Common myeloid progenitor, CD34-positive (primary cell): Measurements from ENCODE around the gene SEC23B.
A peak's percentile ranks its signal among the peaks of the same experiment; 100 is the strongest.
"Not testable (repeated sequence)": the region's sequence is repeated elsewhere in the genome, so short reads cannot be mapped to it uniquely, and the experiment has no call there.

Source experiments
- CTCF ChIA-PET: fragments of 350-600 bp; sonication (Branson Sonifier 250); formaldehyde crosslinking; loops from one replicate; lab custom pipeline; 2021; ENCODE audit warnings: antibody characterized with exemption; lab: Charles Lee
- POLR2A ChIA-PET: fragments of 350-600 bp; sonication (Branson Sonifier 250); formaldehyde crosslinking; loops from one replicate; lab custom pipeline; 2021; ENCODE audit warnings: antibody characterized with exemption; lab: Charles Lee
- DNase-seq, 3 donors: peaks; one replicate each; pipeline versions ENCODE4 v3.0.0 to v3.0.0-alpha.2; 2013
- H3K27ac ChIP-seq, 2 experiments: 1 replicate in 1 of 2; 2 replicates in 1 of 2; pipeline ENCODE4 v1.7.0; 2013; ENCODE audit warnings: inconsistent platforms in 2 of 2, low read length in 2 of 2, mild to moderate bottlenecking in 2 of 2, low read depth in 1 of 2, moderate library complexity in 1 of 2; ENCODE audit not compliant: severe bottlenecking in 2 of 2, insufficient read depth in 1 of 2, poor library complexity in 1 of 2
- H3K27me3 ChIP-seq, 5 experiments: replicated peaks in 2 of 5; 1 replicate in 3 of 5; 2 replicates in 2 of 5; pipeline versions ENCODE4 v1.6.1 to v1.7.0; 2013; ENCODE audit warnings: low read length in 4 of 5, mild to moderate bottlenecking in 2 of 5, moderate library complexity in 2 of 5, inconsistent platforms in 1 of 5; ENCODE audit not compliant: insufficient read depth in 5 of 5, control insufficient read depth in 4 of 5
- H3K36me3 ChIP-seq, 4 experiments: 1 replicate in 2 of 4; 2 replicates in 2 of 4; pipeline versions ENCODE4 v1.6.1 to v1.7.0; 2013; ENCODE audit warnings: low read length in 3 of 4, control low read depth in 1 of 4, mild to moderate bottlenecking in 1 of 4; ENCODE audit not compliant: control insufficient read depth in 4 of 4, insufficient read depth in 4 of 4
- H3K4me1 ChIP-seq, 4 experiments: 1 replicate in 3 of 4; 2 replicates in 1 of 4; pipeline versions ENCODE4 v1.6.1 to v1.7.1; 2013; ENCODE audit warnings: low read length in 3 of 4, mild to moderate bottlenecking in 3 of 4, control low read depth in 1 of 4, inconsistent platforms in 1 of 4, moderate library complexity in 1 of 4; ENCODE audit not compliant: control insufficient read depth in 4 of 4, insufficient read depth in 4 of 4; ENCODE audit errors: control extremely low read depth in 1 of 4
- H3K4me3 ChIP-seq, 7 experiments: 1 replicate in 4 of 7; 2 replicates in 3 of 7; pipeline versions ENCODE4 v1.5.1 to v1.7.0; 2013; ENCODE audit warnings: mild to moderate bottlenecking in 7 of 7, low read length in 6 of 7, moderate library complexity in 6 of 7, inconsistent platforms in 2 of 7, low read depth in 2 of 7, control low read depth in 1 of 7; ENCODE audit not compliant: insufficient read depth in 4 of 7, control insufficient read depth in 1 of 7; ENCODE audit errors: extremely low read depth in 1 of 7
- H3K9me3 ChIP-seq, 5 experiments: 1 replicate in 4 of 5; 2 replicates in 1 of 5; pipeline versions ENCODE4 v1.6.1 to v1.7.1; 2013; ENCODE audit warnings: low read length in 4 of 5, mild to moderate bottlenecking in 2 of 5, inconsistent platforms in 1 of 5, low read depth in 1 of 5, moderate library complexity in 1 of 5; ENCODE audit not compliant: control insufficient read depth in 4 of 5, insufficient read depth in 2 of 5; ENCODE audit errors: control extremely low read depth in 1 of 5
- WGBS: methylation state at CpG from one replicate; pipeline ENCODE4 v1.1.5; 2013; ENCODE audit not compliant: insufficient coverage; 5-methylcytosine and 5-hydroxymethylcytosine counted together

The SEC23B gene

GRCh38 chr20:18501672-18502071 is 6.1 kb upstream of the SEC23B start:
- 100% methylated on average over 1 of the region's 1 CpG for WGBS
- H3K27me3 ChIP-seq, H3K9me3 ChIP-seq, CTCF ChIA-PET, H3K36me3 ChIP-seq, POLR2A ChIA-PET, DNase-seq, H3K27ac ChIP-seq, H3K4me3 ChIP-seq, H3K4me1 ChIP-seq: not testable (repeated sequence)

GRCh38 chr20:18504479-18505060 is 3.2 kb upstream of the SEC23B start:
- ChIA-PET CTCF (interaction anchor here (3.7 kb wide), 1 partner anchor 8 kb away, joined by 25 read pairs; the partner anchor contains the start of gene RBBP9), POLR2A (no interaction called here)
- H3K4me1 ChIP-seq = peaks cover 2 to 23% (median 14%) of the 10 kb centered on the region in 4 experiments
- no peak overlapping the region for H3K4me3 ChIP-seq
- DNase-seq = no peak
- peaks cover 0 to 6% (median 0%) of the 10 kb centered on the region in 5 experiments for H3K27me3 ChIP-seq
- no peak overlapping the region for H3K27ac ChIP-seq
- peaks cover 0 to 2% (median 0%) of the 10 kb centered on the region in 4 experiments for H3K36me3 ChIP-seq
- H3K9me3 ChIP-seq = no peaks in the 10 kb centered on the region
- 80% methylated on average over 28 of the region's 31 CpGs for WGBS

- H3K27ac ChIP-seq = peak overlapping the region; percentile 99 to 100
- no peaks in the 10 kb centered on the region for H3K9me3 ChIP-seq
- peaks cover 2 to 23% (median 14%) of the 10 kb centered on the region in 4 experiments for H3K4me1 ChIP-seq
- POLR2A ChIA-PET = interaction anchor here (0.6 to 2.1 kb wide), 4 partner anchors 9 to 1172 kb away, joined by 4 to 9 read pairs (median 5); partner anchors contain the start of genes DZANK1, POLR3F and RBBP9
- peaks cover 5 to 16% (median 6%) of the 10 kb centered on the region in 4 experiments for H3K36me3 ChIP-seq
- 71% methylated on average over 5 of the region's 8 CpGs for WGBS
- H3K27me3 ChIP-seq = peaks cover 0 to 6% (median 0%) of the 10 kb centered on the region in 5 experiments
- H3K4me3 ChIP-seq = peak overlapping the region in 6 of 7 experiments; percentile 71 to 97 (median 89)
- CTCF ChIA-PET = interaction anchor here (1.2 to 3.7 kb wide), 4 partner anchors 9 to 95 kb away, joined by 4 to 25 read pairs (median 8); partner anchors contain the start of gene RBBP9
- peak in 2 of 3 donors; percentile 37 to 49 for DNase-seq
These were observed 996 bp upstream of the SEC23B start for GRCh38 chr20:18506744-18507143.

- peaks cover 16 to 42% (median 22%) of the 10 kb centered on the region in 4 experiments for H3K36me3 ChIP-seq
- no peak overlapping the region for H3K4me3 ChIP-seq
- no peaks in the 10 kb centered on the region for H3K9me3 ChIP-seq
- peak in 1 of 3 donors; percentile 9 for DNase-seq
- peak overlapping the region in 1 of 2 experiments; percentile 34 for H3K27ac ChIP-seq
- POLR2A ChIA-PET = no interaction called here
- no CpG with 5 or more reads among the region's 1 CpG for whole genome bisulfite sequencing
- CTCF ChIA-PET = interaction anchor here (0.6 kb wide), 1 partner anchor 47 kb away, joined by 3 read pairs; no protein-coding TSS in a partner anchor
- H3K27me3 ChIP-seq = no peaks in the 10 kb centered on the region
- peaks cover 2 to 20% (median 13%) of the 10 kb centered on the region in 4 experiments for H3K4me1 ChIP-seq
These were observed 3.8 kb downstream of the SEC23B start for GRCh38 chr20:18511571-18511970.

- DNase-seq = no peak
- Histone ChIP-seq H3K4me3 (no peak overlapping the region), H3K27ac (no peak overlapping the region), H3K36me3 (peaks cover 16 to 48% (median 22%) of the 10 kb centered on the region in 4 experiments), H3K4me1 (peaks cover 0 to 9% (median 7%) of the 10 kb centered on the region in 4 experiments), H3K27me3 (no peaks in the 10 kb centered on the region), H3K9me3 (no peaks in the 10 kb centered on the region)
- WGBS = 95% methylated on average over 3 of the region's 7 CpGs
- ChIA-PET CTCF (no interaction called here), POLR2A (no interaction called here)
These were observed 5.5 kb downstream of the SEC23B start for GRCh38 chr20:18513208-18513607.

- H3K36me3 ChIP-seq = peaks cover 15 to 50% (median 22%) of the 10 kb centered on the region in 4 experiments
- H3K27ac ChIP-seq = no peak overlapping the region
- H3K9me3 ChIP-seq = no peaks in the 10 kb centered on the region
- 80% methylated on average over 4 of the region's 5 CpGs for WGBS
- POLR2A ChIA-PET = no interaction called here
- no peaks in the 10 kb centered on the region for H3K27me3 ChIP-seq
- DNase-seq = no peak
- CTCF ChIA-PET = no interaction called here
- H3K4me3 ChIP-seq = no peak overlapping the region
- H3K4me1 ChIP-seq = no peaks in the 10 kb centered on the region
These were observed 6.4 kb downstream of the SEC23B start for GRCh38 chr20:18514127-18514526.

GRCh38 chr20:18515973-18516372 is 8.2 kb downstream of the SEC23B start:
- POLR2A ChIA-PET = interaction anchor here (0.6 kb wide), 1 partner anchor 150 kb away, joined by 3 read pairs; no protein-coding TSS in a partner anchor
- CTCF ChIA-PET = interaction anchor here (1.1 to 1.3 kb wide), 2 partner anchors 10 to 49 kb away, joined by 4 read pairs; partner anchors contain the start of genes DZANK1 and POLR3F
- Histone ChIP-seq H3K27me3 (no peaks in the 10 kb centered on the region), H3K4me3 (no peak overlapping the region), H3K4me1 (no peaks in the 10 kb centered on the region), H3K9me3 (no peaks in the 10 kb centered on the region), H3K27ac (no peak overlapping the region), H3K36me3 (peaks cover 10 to 42% (median 20%) of the 10 kb centered on the region in 4 experiments)
- no peak for DNase-seq
